Fibroblast of lung (primary cell): Measurements from ENCODE around the gene SAMD8.

Source experiments
- CTCF ChIP-seq, 2 donors: IDR thresholded peaks in 1 of 2; conservative IDR thresholded peaks in 1 of 2; 1 replicate in 1 of 2; 2 replicates in 1 of 2; pipeline ENCODE4 v1.5.1; 2011 to 2012; ENCODE audit warnings: low read length in 2 of 2, control low read depth in 1 of 2, inconsistent platforms in 1 of 2, low read depth in 1 of 2, mild to moderate bottlenecking in 1 of 2
- EZH2 ChIP-seq: IDR thresholded peaks from 2 replicates; pipeline ENCODE4 v1.5.1; 2012; ENCODE audit warnings: low read length, control low read depth, mild to moderate bottlenecking; ENCODE audit errors: missing control alignments

GRCh38 chr10:75098902-75099673 lies 12.4 kb upstream of the SAMD8 start:
- TF ChIP-seq CTCF (conservative IDR thresholded peaks at IDR 0.05 in 1 of 2, IDR thresholded peaks at IDR 0.05 in 1 of 2; ENCODE audit: low read depth in 1 of 2, low read length in 2 of 2), result no peak
- no peak for TF ChIP-seq EZH2
